Fibroblast of skin of abdomen (primary cell): ENCODE measurements around the gene LDLRAD4.

ENCODE experiments used
- DNase-seq: peaks from one replicate; pipeline ENCODE4 v3.0.0-alpha.2; 2013

LDLRAD4 gene

GRCh38 chr18:13624563-13625237 lies 406.1 kb downstream of the LDLRAD4 start:
- no peak for DNase-seq

- DNase-seq: no peak
These were observed 406.8 kb downstream of the LDLRAD4 start for GRCh38 chr18:13625355-13625754.

GRCh38 chr18:13625843-13626543 lies 407.4 kb downstream of the LDLRAD4 start:
- DNase-seq: no peak

- DNase-seq: no peak
These were observed 408.0 kb downstream of the LDLRAD4 start for GRCh38 chr18:13626544-13626908.

- DNase-seq: no peak
These were observed 409.1 kb downstream of the LDLRAD4 start for GRCh38 chr18:13627639-13628038.

- no peak for DNase-seq
These were observed 409.7 kb downstream of the LDLRAD4 start for GRCh38 chr18:13628211-13628610.

- peak; percentile 61 for DNase-seq
These were observed 411.5 kb downstream of the LDLRAD4 start for GRCh38 chr18:13629841-13630715.

- DNase-seq: no peak
These were observed 412.2 kb downstream of the LDLRAD4 start for GRCh38 chr18:13630716-13631268.

- no peak for DNase-seq
These were observed 415.1 kb downstream of the LDLRAD4 start for GRCh38 chr18:13633700-13634099.

GRCh38 chr18:13635046-13635445 lies 416.5 kb downstream of the LDLRAD4 start:
- DNase-seq: no peak

GRCh38 chr18:13638719-13639595 lies 420.4 kb downstream of the LDLRAD4 start:
- DNase-seq: no peak

GRCh38 chr18:13640266-13640860 lies 421.8 kb downstream of the LDLRAD4 start:
- no peak for DNase-seq

- DNase-seq: no peak
These were observed 423.2 kb downstream of the LDLRAD4 start for GRCh38 chr18:13641551-13642439.

GRCh38 chr18:13642440-13642827 lies 423.9 kb downstream of the LDLRAD4 start:
- no peak for DNase-seq

- DNase-seq: no peak
These were observed 424.7 kb downstream of the LDLRAD4 start for GRCh38 chr18:13643261-13643751.

GRCh38 chr18:13645093-13645492 lies 426.5 kb downstream of the LDLRAD4 start:
- DNase-seq: no peak

- DNase-seq: no peak
These were observed 428.1 kb downstream of the LDLRAD4 start for GRCh38 chr18:13646633-13647032.

- no peak for DNase-seq
These were observed 429.2 kb downstream of the LDLRAD4 start for GRCh38 chr18:13647761-13648160.

- no peak for DNase-seq
These were observed 431.1 kb downstream of the LDLRAD4 start for GRCh38 chr18:13649397-13650390.
